ENCODE measurements around the gene MAML3.

- TF ChIP-seq CTCF (IDR thresholded peaks at IDR 0.05) (no peak), POLR2A (IDR thresholded peaks at IDR 0.05) (no peak)
Observed at GRCh38 chr4:139816856-139817255, 337.1 kb downstream of the MAML3 start.

Data from lower leg skin (tissue), 3 donors.